Measurements from ENCODE around the gene FOXM1.

DNA sequence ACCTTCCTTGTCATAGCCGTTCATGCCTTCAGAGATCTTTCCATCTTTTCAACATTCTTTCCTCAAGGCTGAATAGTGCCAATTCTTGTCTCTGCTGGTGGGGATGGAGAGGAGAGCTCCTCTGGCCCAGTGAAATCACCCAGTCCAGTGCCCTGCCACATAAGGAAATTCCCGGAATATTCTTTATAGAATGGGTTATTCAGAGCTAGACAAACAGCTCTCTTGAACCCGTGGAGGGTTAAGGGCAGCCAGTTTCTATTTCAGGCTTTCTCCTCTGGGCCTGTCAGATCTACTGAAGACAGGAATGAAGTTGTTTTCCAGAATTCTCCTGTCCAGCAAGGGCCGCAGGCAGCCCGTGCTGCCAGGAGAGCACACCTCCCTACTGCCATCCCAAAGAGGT lies 34.0 kb downstream of the FOXM1 start:
- TF ChIP-seq CTCF (IDR thresholded peaks at IDR 0.05) (no peak), POLR2A (IDR thresholded peaks at IDR 0.05) (no peak)
